HG02678 (cell line): ENCODE results near the gene OCLN.
"Not testable (repeated sequence)": the region's sequence is repeated elsewhere in the genome, so short reads cannot be mapped to it uniquely, and the experiment has no call there.

Experiments
- ATAC-seq: cut with Tn5 transposase; IDR thresholded peaks from one replicate; pipeline ENCODE4 v1.9.1; 2021; ENCODE audit warnings: mild to moderate bottlenecking, moderate library complexity; ENCODE audit not compliant: unreplicated experiment

OCLN gene, protein sequence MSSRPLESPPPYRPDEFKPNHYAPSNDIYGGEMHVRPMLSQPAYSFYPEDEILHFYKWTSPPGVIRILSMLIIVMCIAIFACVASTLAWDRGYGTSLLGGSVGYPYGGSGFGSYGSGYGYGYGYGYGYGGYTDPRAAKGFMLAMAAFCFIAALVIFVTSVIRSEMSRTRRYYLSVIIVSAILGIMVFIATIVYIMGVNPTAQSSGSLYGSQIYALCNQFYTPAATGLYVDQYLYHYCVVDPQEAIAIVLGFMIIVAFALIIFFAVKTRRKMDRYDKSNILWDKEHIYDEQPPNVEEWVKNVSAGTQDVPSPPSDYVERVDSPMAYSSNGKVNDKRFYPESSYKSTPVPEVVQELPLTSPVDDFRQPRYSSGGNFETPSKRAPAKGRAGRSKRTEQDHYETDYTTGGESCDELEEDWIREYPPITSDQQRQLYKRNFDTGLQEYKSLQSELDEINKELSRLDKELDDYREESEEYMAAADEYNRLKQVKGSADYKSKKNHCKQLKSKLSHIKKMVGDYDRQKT

DNA sequence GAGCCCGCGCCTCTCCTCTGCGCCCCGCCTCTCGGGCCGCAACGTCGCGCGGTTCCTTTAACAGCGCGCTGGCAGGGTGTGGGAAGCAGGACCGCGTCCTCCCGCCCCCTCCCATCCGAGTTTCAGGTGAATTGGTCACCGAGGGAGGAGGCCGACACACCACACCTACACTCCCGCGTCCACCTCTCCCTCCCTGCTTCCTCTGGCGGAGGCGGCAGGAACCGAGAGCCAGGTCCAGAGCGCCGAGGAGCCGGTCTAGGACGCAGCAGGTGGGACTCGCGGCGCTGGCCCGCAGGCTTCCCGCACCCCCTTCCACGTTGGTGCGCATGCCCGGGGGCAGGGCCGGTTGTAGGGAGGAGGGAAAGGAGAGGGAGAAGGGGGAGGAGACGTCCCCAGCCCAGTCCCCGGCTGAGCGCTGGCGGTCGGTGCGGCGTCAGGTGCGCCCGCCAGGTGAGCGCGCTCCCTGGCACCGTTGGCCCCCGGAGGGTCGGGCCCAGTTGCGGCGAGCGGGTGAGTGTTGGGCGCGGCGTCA is at the start of gene OCLN:
Gene OCLN, plus strand, starts transcription at position 400 of the 532 bp plus-strand sequence. CDS start 11,455 bp downstream, outside the sequence.
- peak; percentile 36 for ATAC-seq

DNA sequence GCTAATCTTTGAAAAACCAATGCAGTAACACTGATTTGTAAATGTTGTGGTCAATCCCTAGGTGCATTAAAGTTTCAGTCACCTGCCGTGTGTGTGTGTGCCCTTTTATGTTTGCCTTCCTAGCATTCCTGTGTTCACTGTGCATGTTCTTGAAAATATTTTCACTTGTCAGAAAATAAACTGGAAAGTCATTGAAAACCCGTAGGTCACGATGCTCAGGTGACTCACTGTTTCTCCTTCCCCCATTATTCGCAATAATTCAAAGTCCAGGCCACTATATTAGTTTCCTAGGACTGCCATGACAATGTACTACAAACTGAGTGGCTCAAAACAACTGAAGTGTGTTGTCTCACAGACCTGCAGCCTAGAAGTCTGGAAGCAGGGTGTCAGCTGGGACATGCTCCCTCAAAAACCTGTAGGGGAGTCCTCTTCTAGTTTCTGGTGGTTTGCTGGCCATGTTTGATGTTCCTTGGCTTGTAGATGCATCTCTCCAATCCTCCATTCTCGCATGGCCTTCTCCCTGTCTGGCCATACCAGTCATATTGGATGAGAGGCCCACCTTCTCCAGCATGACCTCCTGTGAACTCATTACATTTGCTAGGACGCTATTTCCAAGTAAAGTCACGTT is 48.3 kb upstream of the OCLN start:
- ATAC-seq, result no peak

DNA sequence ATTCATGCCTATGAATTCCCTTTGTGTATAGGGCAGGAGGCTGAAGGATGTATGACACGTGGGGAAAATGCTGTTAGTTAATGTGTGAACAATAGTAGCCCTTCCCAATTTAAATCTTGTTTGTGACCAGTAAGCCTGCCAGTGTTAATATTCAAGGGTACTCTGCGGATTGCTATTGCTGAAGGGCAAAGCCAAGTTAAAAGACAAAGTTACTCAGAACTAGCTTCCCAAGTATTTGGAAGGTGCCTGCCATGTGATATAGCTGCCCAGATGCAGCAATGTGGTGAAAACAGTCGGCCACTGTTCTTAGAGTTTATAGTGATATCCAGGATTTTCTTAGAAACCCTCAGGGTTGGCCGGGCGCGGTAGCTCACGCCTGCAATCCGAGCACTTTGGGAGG is 43.1 kb upstream of the OCLN start:
- ATAC-seq, result no peak

DNA sequence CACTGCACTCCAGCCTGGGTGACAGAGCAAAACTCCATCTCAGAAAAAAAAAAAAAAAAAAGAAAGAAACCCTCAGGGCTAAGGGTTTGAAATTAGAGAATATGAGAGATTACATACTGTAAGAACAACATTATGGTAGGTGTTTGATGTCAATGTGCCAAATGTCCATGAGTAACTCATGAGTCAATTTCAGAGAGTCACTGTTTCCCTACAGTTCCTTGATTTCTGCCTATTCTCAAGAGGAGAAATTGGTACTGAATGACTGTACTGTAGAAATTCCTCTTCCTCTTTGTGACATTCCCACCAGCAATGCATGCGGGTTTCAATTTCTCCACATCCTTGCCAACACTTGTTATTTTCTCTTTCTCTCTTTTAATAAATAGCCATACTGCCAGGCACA is 42.5 kb upstream of the OCLN start:
- no peak for ATAC-seq

DNA sequence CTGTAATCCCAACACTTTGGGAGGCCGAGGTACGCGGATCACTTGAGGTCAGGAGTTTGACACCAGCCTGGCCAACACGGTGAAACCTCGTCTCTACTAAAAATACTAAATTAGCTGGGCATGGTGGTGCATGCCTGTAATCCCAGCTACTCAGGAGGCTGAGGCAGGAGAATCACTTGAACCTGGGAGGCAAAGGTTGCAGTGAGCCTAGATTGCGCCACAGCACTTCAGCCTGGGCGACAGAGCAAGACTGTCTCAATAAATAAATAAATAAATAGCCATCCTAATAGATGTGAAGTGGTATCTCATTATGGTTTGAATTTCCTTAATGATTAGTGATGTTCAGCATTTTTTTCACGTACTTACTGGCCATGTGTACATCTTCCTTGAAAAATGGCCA is 42.1 kb upstream of the OCLN start:
- ATAC-seq, result not testable (repeated sequence)

DNA sequence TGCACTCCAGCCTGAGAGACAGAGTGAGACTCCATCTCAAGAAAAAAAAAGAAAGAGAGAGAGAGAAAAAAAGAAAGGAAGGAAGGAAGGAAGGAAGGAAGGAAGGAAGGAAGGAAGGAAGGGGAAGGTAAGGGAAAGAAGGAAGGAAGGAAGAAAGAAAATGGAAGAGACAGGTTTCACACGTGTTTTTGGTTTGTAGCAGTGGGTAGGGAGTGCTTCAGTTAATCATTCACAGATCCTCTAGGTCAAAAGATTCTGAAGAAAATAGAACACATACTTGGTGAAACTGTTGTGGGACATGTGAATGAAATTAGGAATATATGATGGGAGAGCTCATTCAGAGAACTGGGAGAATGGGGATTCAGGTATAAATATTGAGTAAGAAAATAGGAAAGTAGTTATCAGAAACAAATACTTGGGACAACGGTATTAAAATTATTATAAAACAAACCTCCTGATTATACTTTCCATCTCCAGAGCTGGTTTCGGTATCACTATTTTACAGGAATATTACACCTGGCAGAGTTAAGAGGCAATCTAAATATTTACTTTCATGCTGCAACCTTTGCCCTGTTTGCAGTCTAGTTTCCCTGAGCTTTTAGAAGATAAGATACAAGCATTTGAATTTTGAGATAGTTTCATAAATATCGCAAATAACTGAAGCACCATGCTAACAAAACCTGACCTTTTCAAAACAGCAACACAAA is 40.5 kb upstream of the OCLN start:
- no peak for ATAC-seq

DNA sequence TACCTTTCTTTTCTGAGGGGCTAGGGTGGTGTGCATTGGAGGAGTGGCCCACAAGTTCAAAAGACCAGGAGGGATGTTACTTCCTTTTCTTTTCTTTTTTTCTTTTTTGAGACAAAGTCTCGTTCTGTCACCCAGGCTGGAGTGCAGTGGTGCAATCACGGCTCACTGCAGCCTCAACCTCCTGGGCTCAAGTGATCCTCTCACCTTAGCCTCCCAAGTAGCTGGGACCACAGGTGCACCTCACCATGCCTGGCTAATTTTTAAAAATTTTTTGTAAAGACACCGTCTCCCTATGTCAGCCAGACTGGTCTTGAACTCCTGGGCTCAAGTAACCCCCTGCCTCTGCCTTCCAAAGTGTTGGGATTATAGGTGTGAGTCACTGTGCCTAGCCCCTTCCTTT is 39.1 kb upstream of the OCLN start:
- not testable (repeated sequence) for ATAC-seq

DNA sequence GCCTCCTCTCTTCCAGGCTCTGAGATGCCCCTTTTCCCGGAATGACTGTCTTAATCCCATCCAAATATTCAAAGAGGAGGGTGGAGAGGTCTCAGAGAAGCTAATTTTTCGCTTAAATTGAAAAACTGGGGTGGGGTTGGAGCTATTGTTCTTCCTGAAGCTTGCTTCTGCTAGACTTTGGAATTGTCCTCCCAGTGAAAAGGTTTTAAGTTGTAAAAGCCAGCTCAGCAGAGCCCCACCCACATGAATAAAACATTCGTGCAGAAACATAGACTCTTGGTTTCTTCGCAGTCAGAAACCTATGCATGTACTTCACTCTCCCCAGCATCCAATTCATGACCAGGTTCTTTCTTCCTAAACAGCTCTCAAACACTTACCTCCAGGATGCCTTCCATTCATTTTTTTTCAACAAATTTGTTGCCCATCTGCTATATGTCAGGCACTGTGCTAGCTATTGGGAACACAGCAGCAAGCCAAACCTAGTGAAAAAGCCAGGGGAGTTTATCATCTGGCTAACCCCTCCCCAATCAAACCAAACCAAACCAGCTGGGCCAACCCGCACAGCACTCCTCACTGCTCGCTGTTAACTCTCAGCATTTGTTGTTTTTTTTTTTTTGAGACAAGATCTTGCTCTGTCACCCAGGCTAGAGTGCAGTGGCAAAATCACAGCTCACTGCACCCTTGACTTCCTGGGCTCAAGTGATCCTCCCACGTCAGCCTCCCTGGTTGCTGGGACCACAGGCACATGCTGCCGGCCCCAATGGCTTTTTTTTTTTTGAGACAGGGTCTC is 37.9 kb upstream of the OCLN start:
- no peak for ATAC-seq

DNA sequence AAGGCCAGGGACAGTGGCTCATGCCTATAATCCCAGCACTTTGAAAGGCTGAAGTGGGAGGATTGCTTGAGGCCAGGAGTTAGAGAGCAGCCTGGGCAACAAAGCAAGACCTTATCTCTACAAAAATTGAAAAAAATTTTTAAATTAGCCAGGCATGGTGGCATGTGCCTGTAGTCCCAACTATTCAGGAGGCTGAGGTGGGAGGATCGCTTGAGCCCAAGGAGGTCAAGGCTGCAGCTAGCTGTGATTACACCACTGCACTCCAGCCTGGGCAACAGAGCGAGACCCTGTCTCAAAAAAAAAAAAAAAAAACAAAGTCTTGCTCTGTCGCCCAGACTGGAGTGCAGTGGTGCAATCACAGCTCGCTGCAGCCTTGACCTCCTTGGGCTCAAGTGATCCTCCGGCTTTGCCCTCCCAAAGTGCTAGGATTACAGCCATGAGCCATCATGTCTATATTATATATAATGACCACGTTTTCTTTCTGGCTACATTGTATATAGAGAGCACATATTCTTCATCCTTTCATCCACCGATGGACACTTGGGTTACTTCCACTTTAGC is 37.1 kb upstream of the OCLN start:
- not testable (repeated sequence) for ATAC-seq

DNA sequence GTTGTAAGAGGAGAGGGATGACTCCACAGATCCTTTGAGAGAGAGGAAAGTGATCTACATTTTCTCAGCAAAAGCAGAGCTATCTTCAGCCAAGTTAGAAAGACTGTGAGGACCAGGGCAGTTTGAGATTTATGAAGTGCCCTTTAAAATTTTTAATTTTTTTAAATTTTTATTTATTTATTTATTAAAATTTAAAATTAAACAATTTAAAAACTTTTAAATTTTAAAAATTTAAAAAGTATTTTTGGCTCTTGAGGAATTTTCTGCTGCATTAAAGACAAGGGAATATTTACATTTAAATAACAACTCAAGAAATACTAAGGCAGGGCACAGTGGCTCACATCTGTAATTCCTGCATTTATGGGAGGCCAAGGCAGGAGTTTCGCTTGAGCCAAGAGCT is 30.4 kb upstream of the OCLN start:
- ATAC-seq, result no peak

DNA sequence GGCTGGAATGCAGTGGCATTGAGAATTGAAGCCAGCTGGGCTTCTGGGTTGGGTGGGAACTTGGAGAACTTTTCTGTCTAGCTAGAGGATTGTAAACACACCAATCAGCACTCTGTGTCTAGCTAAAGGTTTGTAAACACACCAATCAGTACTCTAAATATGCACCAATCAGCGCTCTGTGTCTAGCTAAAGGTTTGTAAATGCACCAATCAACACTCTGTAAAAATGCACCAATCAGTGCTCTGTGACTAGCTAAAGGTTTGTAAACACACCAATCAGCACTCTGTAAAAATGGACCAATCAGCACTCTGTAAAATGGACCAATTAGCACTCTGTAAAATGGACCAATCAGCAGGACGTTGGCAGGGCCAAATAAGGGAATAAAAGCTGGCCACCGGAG is 26.2 kb upstream of the OCLN start:
- not testable (repeated sequence) for ATAC-seq

DNA sequence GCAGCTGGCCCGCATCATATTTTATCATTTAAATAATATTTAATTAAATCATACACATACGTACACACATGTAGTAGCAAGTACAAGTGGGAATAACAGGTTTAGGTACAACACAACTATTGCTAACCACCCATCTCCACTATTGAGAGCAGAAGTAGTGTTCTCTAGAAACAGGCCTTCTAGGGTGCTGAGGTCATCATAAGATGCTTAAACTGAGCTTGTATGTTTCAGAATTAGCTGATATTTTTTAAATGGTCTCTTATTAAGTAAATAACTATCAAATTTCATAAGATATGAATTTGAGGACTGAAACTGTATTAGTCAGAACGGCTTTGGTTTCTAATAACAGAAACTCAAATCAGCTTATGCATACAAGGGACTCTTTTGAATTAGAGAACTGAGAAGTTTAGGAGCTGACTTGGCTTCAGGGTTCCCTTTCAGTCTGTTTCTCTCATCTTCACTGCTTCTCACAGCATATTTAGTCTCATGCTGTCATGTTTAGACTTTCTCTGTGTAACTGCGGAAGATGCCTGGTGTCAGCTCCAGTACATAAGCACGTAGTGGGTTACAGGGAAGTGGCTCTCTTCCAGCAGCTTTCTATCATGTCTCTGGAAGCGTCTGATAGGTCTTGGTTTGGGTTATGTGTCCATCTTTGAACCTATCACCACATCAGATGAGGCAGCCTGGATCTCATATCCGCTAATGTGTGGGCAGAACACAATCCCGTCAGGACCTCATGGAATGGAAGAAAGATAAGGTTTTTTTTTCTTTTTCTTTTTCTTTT is 25.0 kb upstream of the OCLN start:
- ATAC-seq, result peak; percentile 91

DNA sequence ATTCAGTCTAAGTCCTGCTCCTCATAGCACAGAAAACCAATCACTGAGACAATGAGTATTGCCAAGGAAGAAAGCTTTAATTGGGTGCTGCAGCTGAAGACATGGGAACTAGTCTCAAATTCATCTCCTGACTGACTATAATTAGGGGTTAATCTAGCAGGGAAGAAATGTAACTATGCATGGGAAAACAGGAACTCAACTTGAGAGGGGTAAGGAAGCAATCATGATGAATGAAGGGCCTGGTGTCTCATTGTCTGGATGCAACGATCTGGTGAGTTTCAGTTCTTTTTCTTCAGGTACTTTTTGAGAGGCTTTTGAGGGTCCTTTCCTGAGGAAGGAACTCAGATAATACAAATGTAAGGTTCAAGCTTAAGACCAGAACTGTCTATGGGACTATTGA is 24.0 kb upstream of the OCLN start:
- no peak for ATAC-seq

DNA sequence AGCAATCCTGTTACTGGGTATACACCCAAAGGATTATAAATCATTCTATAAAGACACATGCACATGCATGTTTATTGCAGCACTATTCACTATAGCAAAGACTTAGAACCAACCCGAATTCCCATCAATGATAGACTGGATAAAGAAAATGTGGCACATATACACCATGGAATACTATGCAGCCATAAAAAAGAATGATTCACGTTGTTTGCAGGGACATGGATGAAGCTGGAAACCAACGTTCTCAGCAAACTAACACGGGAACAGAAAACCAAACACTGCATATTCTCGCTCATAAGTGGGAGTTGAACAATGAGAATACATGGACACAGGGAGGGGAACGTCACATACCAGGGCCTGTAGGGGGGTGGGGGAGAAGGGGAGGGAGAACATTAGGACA is 21.1 kb upstream of the OCLN start:
- ATAC-seq, result not testable (repeated sequence)

DNA sequence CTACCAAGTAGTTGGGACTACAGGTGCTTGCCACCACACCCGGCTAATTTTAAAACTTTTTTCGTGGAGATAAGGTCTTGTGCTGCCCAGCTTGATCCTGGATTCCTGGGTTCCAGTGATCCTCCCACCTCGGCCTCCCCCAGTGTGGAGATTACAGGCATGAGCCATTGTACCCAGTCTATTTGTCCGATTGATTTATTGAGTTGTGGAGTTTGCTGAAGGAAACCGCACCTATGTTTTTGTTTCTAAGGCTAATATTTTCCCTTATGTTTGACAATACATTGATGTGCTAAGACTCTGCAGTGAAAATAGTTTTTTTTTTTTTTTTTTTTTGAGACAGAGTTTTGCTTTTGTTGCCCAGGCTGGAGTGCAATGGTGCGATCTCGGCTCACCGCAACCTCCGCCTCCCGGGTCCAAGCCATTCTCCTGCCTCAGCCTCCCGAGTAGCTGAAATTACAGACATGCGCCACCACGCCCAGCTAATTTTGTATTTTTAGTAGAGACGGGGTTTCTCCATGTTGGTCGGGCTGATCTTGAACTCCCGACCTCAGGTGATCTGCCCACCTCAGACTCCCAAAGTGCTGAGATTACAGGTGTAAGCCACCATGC is 20.0 kb upstream of the OCLN start:
- not testable (repeated sequence) for ATAC-seq

DNA sequence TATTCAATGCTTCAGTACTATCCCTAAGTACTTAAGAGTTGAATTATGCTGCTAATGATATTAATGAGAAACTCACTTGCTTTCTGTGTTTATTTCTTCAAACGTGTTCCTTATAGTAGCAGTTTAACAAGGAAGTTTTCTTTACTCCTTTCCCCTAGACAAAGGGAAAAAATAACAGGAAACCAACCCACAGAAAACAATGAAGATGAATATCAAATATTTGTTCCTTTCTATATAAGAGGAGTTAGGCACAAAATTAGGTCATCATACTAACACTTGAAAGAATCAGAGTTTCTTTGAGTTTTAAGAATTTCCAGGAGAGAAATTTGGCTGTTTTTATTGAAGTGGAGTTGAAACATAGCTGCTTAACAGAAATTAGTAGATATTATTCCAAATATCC is 15.4 kb upstream of the OCLN start:
- ATAC-seq, result no peak

DNA sequence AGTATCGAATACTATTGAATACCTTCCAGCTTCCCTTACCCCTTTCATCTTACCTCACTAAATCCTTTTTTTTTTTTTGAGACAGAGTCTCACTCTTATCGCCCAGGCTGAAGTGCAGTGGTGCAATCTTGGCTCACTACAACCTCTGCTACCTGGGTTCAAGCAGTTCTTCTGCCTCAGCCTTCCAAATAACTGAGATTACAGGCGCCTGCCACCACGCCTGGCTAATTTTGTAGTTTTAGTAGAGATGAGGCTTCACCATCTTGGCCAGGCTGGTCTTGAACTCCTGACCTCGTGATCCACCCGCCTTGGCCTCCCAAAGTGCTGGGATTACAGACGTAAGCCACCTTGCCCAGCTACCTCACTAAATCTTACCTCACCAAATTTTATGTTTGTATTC is 14.3 kb upstream of the OCLN start:
- not testable (repeated sequence) for ATAC-seq

DNA sequence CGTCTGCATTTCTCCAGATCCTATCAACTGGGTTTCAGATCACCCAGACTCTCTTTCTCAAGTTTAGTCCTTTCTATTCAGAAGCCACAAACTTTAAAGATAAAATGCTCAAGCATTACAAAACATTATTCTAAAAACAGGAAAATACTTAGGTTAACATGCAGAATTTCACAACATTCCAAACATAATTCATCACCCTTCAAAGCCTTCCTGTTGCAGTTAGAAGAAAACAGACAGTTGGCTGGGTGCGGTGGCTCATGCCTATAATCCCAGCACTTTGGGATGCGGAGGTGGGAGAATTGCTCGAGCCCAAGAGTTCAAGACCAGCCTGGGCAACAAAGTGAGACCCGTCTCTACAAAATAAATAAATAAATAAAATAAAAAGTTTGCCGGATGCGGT is 7.7 kb upstream of the OCLN start:
- ATAC-seq, result no peak

DNA sequence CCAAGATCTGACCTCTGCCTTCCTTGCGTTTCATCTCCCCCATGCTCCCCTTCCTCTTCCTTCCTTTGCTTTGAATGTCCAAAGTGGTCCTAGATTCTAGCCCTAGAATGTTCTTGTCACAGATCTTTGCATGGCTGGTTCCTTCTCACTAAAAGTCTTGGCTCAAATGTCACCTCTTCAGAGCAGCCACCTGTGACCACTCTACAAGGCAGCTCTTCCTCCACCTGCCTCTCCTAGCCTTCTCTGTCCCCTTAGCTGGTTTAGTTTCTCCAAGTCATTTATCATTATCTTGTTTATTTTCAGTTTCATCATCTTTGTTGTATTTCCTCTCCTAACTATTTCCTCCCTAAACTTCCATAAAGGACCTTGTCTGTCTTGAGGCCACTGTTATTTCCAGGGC is 7.1 kb upstream of the OCLN start:
- ATAC-seq, result no peak
